GM23248 (cell line): ENCODE data around the gene RPS28.

Experiments used
- EZH2 ChIP-seq: fragments of 200-600 bp; sonication (generic); IDR thresholded peaks from 2 replicates; pipeline ENCODE4 v1.6.1; 2018; ENCODE audit warnings: antibody characterized with exemption, mild to moderate bottlenecking; ENCODE audit not compliant: insufficient read depth, poor library complexity, severe bottlenecking
- EZH2phosphoT487 ChIP-seq: fragments of 200-600 bp; sonication (generic); IDR thresholded peaks from 2 replicates; pipeline ENCODE4 v1.6.1; 2018; ENCODE audit warnings: antibody characterized with exemption, moderate library complexity, mild to moderate bottlenecking, low read depth; ENCODE audit not compliant: insufficient read depth

DNA sequence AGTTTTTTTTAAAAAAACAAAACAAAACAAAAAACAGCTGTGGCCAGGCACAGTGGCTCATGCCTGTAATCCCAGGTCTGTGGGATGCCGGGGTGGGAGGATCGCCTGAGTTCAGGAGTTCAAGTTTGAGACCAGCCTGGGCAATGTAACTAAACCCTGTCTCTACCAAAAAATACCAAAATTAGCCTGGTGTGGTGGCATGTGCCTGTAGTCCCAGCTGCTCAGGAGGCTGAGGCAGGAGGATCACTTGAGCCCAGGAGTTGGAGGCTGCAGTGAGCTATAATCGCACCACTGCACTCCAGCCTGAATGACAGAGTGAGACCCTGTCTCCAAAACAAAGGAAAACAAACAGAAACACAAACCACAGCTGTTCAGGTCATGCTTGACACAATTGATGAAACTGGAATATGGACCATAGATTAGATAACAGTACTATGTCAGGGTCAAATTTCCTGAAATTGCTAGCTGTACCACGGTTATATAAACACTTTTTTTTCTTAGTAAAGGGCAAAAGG, 35.8 kb downstream of the RPS28 start:
- TF ChIP-seq EZH2 (no peak), EZH2phosphoT487 (no peak)
